Astrocyte (in vitro differentiated cells and primary cell): Measurements from ENCODE around the gene PRKCH. TPM values are rescaled to one million over a fixed set of nuclear protein-coding genes. Genes with fewer than 3 reads are reported as not detected.

Experiments used
- DNase-seq: peaks from one replicate; pipeline ENCODE4 v3.0.0-alpha.2; 2010; ENCODE audit warnings: low read depth
- FAIRE-seq: peaks from 2 replicates; lab custom pipeline; 2011; peaks lifted over from hg19 to GRCh38; lab: Jason Lieb, UNC
- H2AFZ ChIP-seq: 2 replicates; pipeline ENCODE4 v1.6.0; 2012; ENCODE audit warnings: low read depth, low read length, inconsistent platforms
- H3K27ac ChIP-seq: 2 replicates; pipeline ENCODE4 v1.5.1; 2011; ENCODE audit warnings: low read depth, low read length, inconsistent platforms
- H3K27me3 ChIP-seq: 2 replicates; pipeline ENCODE4 v1.6.0; 2011; ENCODE audit warnings: low read length, inconsistent platforms; ENCODE audit not compliant: insufficient read depth
- H3K36me3 ChIP-seq: 2 replicates; pipeline ENCODE4 v1.5.1; 2011; ENCODE audit warnings: low read length, inconsistent platforms; ENCODE audit not compliant: insufficient read depth
- H3K4me1 ChIP-seq: 2 replicates; pipeline ENCODE4 v1.5.1; 2011; ENCODE audit warnings: low read length, inconsistent platforms; ENCODE audit not compliant: insufficient read depth
- H3K4me2 ChIP-seq: 2 replicates; pipeline ENCODE4 v1.6.0; 2012; ENCODE audit warnings: low read length, inconsistent platforms
- H3K4me3 ChIP-seq: 2 replicates; pipeline ENCODE4 v1.5.1; 2011; ENCODE audit warnings: low read depth, mild to moderate bottlenecking, low read length, inconsistent platforms; ENCODE audit not compliant: insufficient read depth
- H3K79me2 ChIP-seq: 2 replicates; pipeline ENCODE4 v1.6.0; 2012; ENCODE audit warnings: mild to moderate bottlenecking, low read length, inconsistent platforms; ENCODE audit not compliant: insufficient read depth
- H3K9ac ChIP-seq: 2 replicates; pipeline ENCODE4 v1.6.0; 2012; ENCODE audit warnings: mild to moderate bottlenecking, low read length, inconsistent platforms
- H3K9me3 ChIP-seq: 2 replicates; pipeline ENCODE4 v1.5.1; 2012; ENCODE audit warnings: low read depth, mild to moderate bottlenecking, low read length, inconsistent platforms; ENCODE audit not compliant: insufficient read depth
- H4K20me1 ChIP-seq: 2 replicates; pipeline ENCODE4 v1.6.0; 2012; ENCODE audit warnings: low read length, inconsistent platforms; ENCODE audit not compliant: insufficient read depth
- H3K27ac Mint-ChIP-seq: one replicate; pipeline ENCODE4 v1.8.0; 2021; ENCODE audit warnings: mild to moderate bottlenecking, mixed read lengths; ENCODE audit not compliant: unreplicated experiment
- H3K27me3 Mint-ChIP-seq: one replicate; pipeline ENCODE4 v1.8.0; 2021; ENCODE audit warnings: low read depth, mixed read lengths; ENCODE audit not compliant: unreplicated experiment
- H3K36me3 Mint-ChIP-seq: one replicate; pipeline ENCODE4 v1.8.0; 2021; ENCODE audit warnings: low read depth, mixed read lengths; ENCODE audit not compliant: unreplicated experiment
- H3K4me1 Mint-ChIP-seq: one replicate; pipeline ENCODE4 v1.8.0; 2021; ENCODE audit warnings: low read depth, mixed read lengths; ENCODE audit not compliant: unreplicated experiment
- H3K4me3 Mint-ChIP-seq: one replicate; pipeline ENCODE4 v1.8.0; 2021; ENCODE audit warnings: mild to moderate bottlenecking, moderate library complexity, mixed read lengths; ENCODE audit not compliant: unreplicated experiment
- H3K9me3 Mint-ChIP-seq: one replicate; pipeline ENCODE4 v1.8.0; 2021; ENCODE audit warnings: mild to moderate bottlenecking, mixed read lengths; ENCODE audit not compliant: unreplicated experiment
- CTCF ChIP-seq: IDR thresholded peaks from 2 replicates; pipeline ENCODE4 v1.5.1; 2011; ENCODE audit warnings: low read depth, mild to moderate bottlenecking, inconsistent platforms, low read length, moderate library complexity; ENCODE audit not compliant: insufficient read depth
- EZH2 ChIP-seq: IDR thresholded peaks from 2 replicates; pipeline ENCODE4 v1.6.1; 2012; ENCODE audit warnings: mild to moderate bottlenecking, low read length, inconsistent platforms; ENCODE audit not compliant: insufficient read depth
- total RNA-seq: library from RNA; stranded (reverse); gene quantifications from 2 replicates; pipeline ENCODE4 v1.2.1, GENCODE V29; 2021

The PRKCH gene
- total RNA-seq, 1 donor from 2014 or later: 6.0 TPM

- H3K4me1 Mint-ChIP-seq: peaks cover 32% of the 10 kb centered on the region
- DNase-seq (no peak), FAIRE-seq (no peak)
- no peak overlapping the region for H3K27ac ChIP-seq
- TF ChIP-seq EZH2: no peak
- no peak for TF ChIP-seq CTCF
- no peaks in the 10 kb centered on the region for H3K9me3 Mint-ChIP-seq
- no peak overlapping the region for H3K4me2 ChIP-seq
- H3K27me3 Mint-ChIP-seq: no peaks in the 10 kb centered on the region
- H3K27ac Mint-ChIP-seq: no peak overlapping the region
- no peaks in the 10 kb centered on the region for H4K20me1 ChIP-seq
- no peaks in the 10 kb centered on the region for H3K9me3 ChIP-seq
- no peaks in the 10 kb centered on the region for H3K79me2 ChIP-seq
- peaks cover 28% of the 10 kb centered on the region for H3K4me1 ChIP-seq
- H3K27me3 ChIP-seq: peaks cover 3% of the 10 kb centered on the region
- no peak overlapping the region for H3K9ac ChIP-seq
- no peak overlapping the region for H3K4me3 ChIP-seq
- no peak overlapping the region for H2AFZ ChIP-seq
- no peaks in the 10 kb centered on the region for H3K36me3 Mint-ChIP-seq
- H3K36me3 ChIP-seq: no peaks in the 10 kb centered on the region
- no peak overlapping the region for H3K4me3 Mint-ChIP-seq
These were observed 200.4 kb downstream of the PRKCH start for GRCh38 chr14:61521773-61522172.

- Mint-ChIP-seq H3K27me3 (no peaks in the 10 kb centered on the region), H3K36me3 (no peaks in the 10 kb centered on the region), H3K27ac (no peak overlapping the region), H3K4me3 (no peak overlapping the region), H3K9me3 (no peaks in the 10 kb centered on the region), H3K4me1 (peaks cover 42% of the 10 kb centered on the region)
- peaks cover 48% of the 10 kb centered on the region for H3K4me1 ChIP-seq
- TF ChIP-seq EZH2: no peak
- TF ChIP-seq CTCF: no peak
- H3K9me3 ChIP-seq: no peaks in the 10 kb centered on the region
- no peaks in the 10 kb centered on the region for H3K27me3 ChIP-seq
- H3K4me3 ChIP-seq: no peak overlapping the region
- H3K9ac ChIP-seq: no peak overlapping the region
- H3K4me2 ChIP-seq: peak overlapping the region; percentile 38
- H3K36me3 ChIP-seq: no peaks in the 10 kb centered on the region
- no peaks in the 10 kb centered on the region for H3K79me2 ChIP-seq
- no peaks in the 10 kb centered on the region for H4K20me1 ChIP-seq
- DNase-seq: no peak
- H3K27ac ChIP-seq: peak overlapping the region; percentile 51
- H2AFZ ChIP-seq: no peak overlapping the region
- FAIRE-seq: no peak
These were observed 202.4 kb downstream of the PRKCH start for GRCh38 chr14:61523751-61524150.

- H3K4me1 ChIP-seq: peaks cover 52% of the 10 kb centered on the region
- Mint-ChIP-seq H3K4me3 (peak overlapping the region; percentile 60), H3K4me1 (peaks cover 46% of the 10 kb centered on the region), H3K27ac (peak overlapping the region; percentile 82), H3K36me3 (no peaks in the 10 kb centered on the region), H3K27me3 (no peaks in the 10 kb centered on the region), H3K9me3 (no peaks in the 10 kb centered on the region)
- no peaks in the 10 kb centered on the region for H4K20me1 ChIP-seq
- no peaks in the 10 kb centered on the region for H3K9me3 ChIP-seq
- peak overlapping the region; percentile 1 for H3K9ac ChIP-seq
- H3K27ac ChIP-seq: peak overlapping the region; percentile 51
- H3K36me3 ChIP-seq: no peaks in the 10 kb centered on the region
- H3K27me3 ChIP-seq: no peaks in the 10 kb centered on the region
- DNase-seq (peak; percentile 87), FAIRE-seq (peak; percentile 43)
- TF ChIP-seq EZH2 (no peak), CTCF (no peak)
- peak overlapping the region; percentile 38 for H3K4me2 ChIP-seq
- no peak overlapping the region for H2AFZ ChIP-seq
- no peak overlapping the region for H3K4me3 ChIP-seq
- H3K79me2 ChIP-seq: no peaks in the 10 kb centered on the region
These were observed 202.9 kb downstream of the PRKCH start for GRCh38 chr14:61524211-61524806.
